DOHH2 (cell line): ENCODE results near the gene MAN1B1.
A peak's percentile ranks its signal among the peaks of the same experiment; 100 is the strongest.

Experiments
- H3F3A ChIP-seq: fragments of 200-600 bp; sonication (generic), shearing (Covaris generic); 2 replicates; pipeline ENCODE4 v1.6.0; 2016; ENCODE audit warnings: antibody characterized with exemption, mild to moderate bottlenecking; ENCODE audit not compliant: control insufficient read depth, insufficient read depth
- H3K27ac ChIP-seq: fragments of 200-600 bp; sonication (generic); 2 replicates; pipeline ENCODE4 v1.5.1; 2014; ENCODE audit warnings: low read depth, mild to moderate bottlenecking, low read length, moderate library complexity
- H3K27me3 ChIP-seq: fragments of 200-600 bp; sonication (generic); 2 replicates; pipeline ENCODE4 v1.6.1; 2014; ENCODE audit warnings: mild to moderate bottlenecking, low read length, mixed read lengths; ENCODE audit not compliant: control insufficient read depth
- H3K36me3 ChIP-seq: fragments of 200-600 bp; sonication (generic); 2 replicates; pipeline ENCODE4 v1.6.1; 2014; ENCODE audit warnings: mild to moderate bottlenecking, low read length, moderate library complexity, mixed read lengths; ENCODE audit not compliant: control insufficient read depth
- H3K4me1 ChIP-seq: fragments of 200-600 bp; sonication (generic); 2 replicates; pipeline ENCODE4 v1.6.1; 2014; ENCODE audit warnings: mild to moderate bottlenecking, low read length, mixed read lengths; ENCODE audit not compliant: control insufficient read depth
- H3K4me2 ChIP-seq: fragments of 200-600 bp; sonication (generic); 2 replicates; pipeline ENCODE4 v1.6.0; 2014; ENCODE audit warnings: mild to moderate bottlenecking, low read length, moderate library complexity
- H3K4me3 ChIP-seq: fragments of 200-600 bp; sonication (generic); 2 replicates; pipeline ENCODE4 v1.5.1; 2014; ENCODE audit warnings: mild to moderate bottlenecking, low read length, mixed read lengths
- H3K79me2 ChIP-seq: fragments of 200-600 bp; sonication (generic); 2 replicates; pipeline ENCODE4 v1.6.1; 2014; ENCODE audit warnings: mild to moderate bottlenecking, low read length, mixed read lengths; ENCODE audit not compliant: control insufficient read depth
- H3K9me2 ChIP-seq: fragments of 200-600 bp; sonication (generic); replicated peaks from 2 replicates; pipeline ENCODE4 v1.6.1; 2014; ENCODE audit warnings: mild to moderate bottlenecking, low read length, mixed read lengths; ENCODE audit not compliant: control insufficient read depth
- H3K9me3 ChIP-seq: fragments of 200-600 bp; sonication (generic); 2 replicates; pipeline ENCODE4 v1.6.1; 2014; ENCODE audit warnings: antibody characterized with exemption, low read length, mixed read lengths; ENCODE audit not compliant: control insufficient read depth, insufficient read depth
- H4K20me1 ChIP-seq: fragments of 200-600 bp; sonication (generic); 2 replicates; pipeline ENCODE4 v1.6.0; 2014; ENCODE audit warnings: low read depth, mild to moderate bottlenecking, antibody characterized with exemption, low read length, moderate library complexity; ENCODE audit not compliant: control insufficient read depth, insufficient read depth
- EZH2phosphoT487 ChIP-seq: fragments of 200-600 bp; sonication (generic); IDR thresholded peaks from 2 replicates; pipeline ENCODE4 v1.6.1; 2017; ENCODE audit warnings: borderline replicate concordance, mild to moderate bottlenecking, antibody characterized with exemption, low read length, moderate library complexity, mixed read lengths
- TF ChIP-seq, protein P1 (sequence below): fragments of 200-600 bp; sonication (generic); IDR thresholded peaks from one replicate; pipeline ENCODE4 v1.5.1; 2014; ENCODE audit warnings: antibody characterized with exemption, mild to moderate bottlenecking, low read depth, low read length; ENCODE audit not compliant: poor library complexity, severe bottlenecking

Gene MAN1B1

DNA sequence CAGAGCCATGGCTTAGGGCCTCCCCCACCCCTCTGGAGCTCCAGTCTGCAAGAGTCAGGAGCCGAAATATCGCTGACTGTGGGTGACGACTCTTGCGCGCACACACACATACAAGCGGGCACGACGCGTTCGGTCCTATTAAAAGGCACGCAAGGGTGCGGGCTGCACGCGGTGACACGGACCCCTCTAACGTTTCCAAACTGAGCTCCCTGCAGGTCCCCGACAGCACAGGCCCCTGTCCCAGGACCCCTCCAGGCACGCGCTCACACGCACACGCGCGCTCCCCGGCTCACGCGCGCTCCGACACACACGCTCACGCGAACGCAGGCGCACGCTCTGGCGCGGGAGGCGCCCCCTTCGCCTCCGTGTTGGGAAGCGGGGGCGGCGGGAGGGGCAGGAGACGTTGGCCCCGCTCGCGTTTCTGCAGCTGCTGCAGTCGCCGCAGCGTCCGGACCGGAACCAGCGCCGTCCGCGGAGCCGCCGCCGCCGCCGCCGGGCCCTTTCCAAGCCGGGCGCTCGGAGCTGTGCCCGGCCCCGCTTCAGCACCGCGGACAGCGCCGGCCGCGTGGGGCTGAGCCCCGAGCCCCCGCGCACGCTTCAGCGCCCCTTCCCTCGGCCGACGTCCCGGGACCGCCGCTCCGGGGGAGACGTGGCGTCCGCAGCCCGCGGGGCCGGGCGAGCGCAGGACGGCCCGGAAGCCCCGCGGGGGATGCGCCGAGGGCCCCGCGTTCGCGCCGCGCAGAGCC is 52.1 kb downstream of the MAN1B1 start, which contains the start of gene GRIN1:
Gene GRIN1 (plus strand): TSS at position 433 of the 746 bp plus-strand sequence. CDS start 333 bp downstream, outside the sequence.
- Histone ChIP-seq H3K27me3 (peaks cover 32% of the 10 kb centered on the region), H3K9me2 (no peaks in the 10 kb centered on the region), H3F3A (no peaks in the 10 kb centered on the region), H4K20me1 (no peaks in the 10 kb centered on the region), H3K4me2 (0 out of 2 replicates have a peak within 1 kb of the TSS, but pooled peaks have one; percentile 4), H3K36me3 (no peaks in the 10 kb centered on the region), H3K79me2 (no peaks in the 10 kb centered on the region), H3K4me1 (peaks cover 21% of the 10 kb centered on the region), H3K27ac (no peak within 1 kb of the TSS), H3K4me3 (no peak within 1 kb of the TSS), H3K9me3 (no peaks in the 10 kb centered on the region)
- TF ChIP-seq EZH2phosphoT487 = no peak
- TF ChIP-seq, protein P1, sequence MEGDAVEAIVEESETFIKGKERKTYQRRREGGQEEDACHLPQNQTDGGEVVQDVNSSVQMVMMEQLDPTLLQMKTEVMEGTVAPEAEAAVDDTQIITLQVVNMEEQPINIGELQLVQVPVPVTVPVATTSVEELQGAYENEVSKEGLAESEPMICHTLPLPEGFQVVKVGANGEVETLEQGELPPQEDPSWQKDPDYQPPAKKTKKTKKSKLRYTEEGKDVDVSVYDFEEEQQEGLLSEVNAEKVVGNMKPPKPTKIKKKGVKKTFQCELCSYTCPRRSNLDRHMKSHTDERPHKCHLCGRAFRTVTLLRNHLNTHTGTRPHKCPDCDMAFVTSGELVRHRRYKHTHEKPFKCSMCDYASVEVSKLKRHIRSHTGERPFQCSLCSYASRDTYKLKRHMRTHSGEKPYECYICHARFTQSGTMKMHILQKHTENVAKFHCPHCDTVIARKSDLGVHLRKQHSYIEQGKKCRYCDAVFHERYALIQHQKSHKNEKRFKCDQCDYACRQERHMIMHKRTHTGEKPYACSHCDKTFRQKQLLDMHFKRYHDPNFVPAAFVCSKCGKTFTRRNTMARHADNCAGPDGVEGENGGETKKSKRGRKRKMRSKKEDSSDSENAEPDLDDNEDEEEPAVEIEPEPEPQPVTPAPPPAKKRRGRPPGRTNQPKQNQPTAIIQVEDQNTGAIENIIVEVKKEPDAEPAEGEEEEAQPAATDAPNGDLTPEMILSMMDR = no peak

DNA sequence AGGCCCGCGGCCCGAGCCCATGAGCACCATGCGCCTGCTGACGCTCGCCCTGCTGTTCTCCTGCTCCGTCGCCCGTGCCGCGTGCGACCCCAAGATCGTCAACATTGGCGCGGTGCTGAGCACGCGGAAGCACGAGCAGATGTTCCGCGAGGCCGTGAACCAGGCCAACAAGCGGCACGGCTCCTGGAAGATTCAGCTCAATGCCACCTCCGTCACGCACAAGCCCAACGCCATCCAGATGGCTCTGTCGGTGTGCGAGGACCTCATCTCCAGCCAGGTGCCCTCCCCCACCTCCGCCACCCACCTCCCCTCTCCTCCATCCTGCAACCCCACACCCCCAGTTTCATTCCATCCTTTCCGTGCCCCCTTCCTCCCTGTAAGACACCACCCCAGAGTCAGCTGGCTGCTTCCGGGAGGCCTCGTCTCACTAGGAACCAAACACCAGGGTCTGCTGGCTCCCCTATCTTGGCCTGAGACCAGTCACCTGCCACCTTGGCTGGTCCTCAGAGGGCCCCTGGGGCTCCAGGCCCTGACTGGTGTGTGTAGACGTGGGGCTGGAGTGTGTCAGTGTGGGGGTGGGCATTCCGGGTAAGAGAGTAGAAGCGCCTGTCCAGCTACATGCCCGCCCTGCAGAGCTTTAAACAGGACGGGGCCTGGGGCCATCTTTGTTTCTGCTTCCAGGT is 52.8 kb downstream of the MAN1B1 start:
- Histone ChIP-seq H3K4me2 (no peak overlapping the region), H3K79me2 (no peaks in the 10 kb centered on the region), H3K9me2 (no peaks in the 10 kb centered on the region), H3K27ac (no peak overlapping the region), H3K4me1 (peaks cover 21% of the 10 kb centered on the region), H3K4me3 (no peak overlapping the region), H3K27me3 (peaks cover 34% of the 10 kb centered on the region), H3F3A (no peaks in the 10 kb centered on the region), H3K36me3 (no peaks in the 10 kb centered on the region), H3K9me3 (no peaks in the 10 kb centered on the region), H4K20me1 (no peaks in the 10 kb centered on the region)
- TF ChIP-seq, protein P1 = no peak
- no peak for TF ChIP-seq EZH2phosphoT487

DNA sequence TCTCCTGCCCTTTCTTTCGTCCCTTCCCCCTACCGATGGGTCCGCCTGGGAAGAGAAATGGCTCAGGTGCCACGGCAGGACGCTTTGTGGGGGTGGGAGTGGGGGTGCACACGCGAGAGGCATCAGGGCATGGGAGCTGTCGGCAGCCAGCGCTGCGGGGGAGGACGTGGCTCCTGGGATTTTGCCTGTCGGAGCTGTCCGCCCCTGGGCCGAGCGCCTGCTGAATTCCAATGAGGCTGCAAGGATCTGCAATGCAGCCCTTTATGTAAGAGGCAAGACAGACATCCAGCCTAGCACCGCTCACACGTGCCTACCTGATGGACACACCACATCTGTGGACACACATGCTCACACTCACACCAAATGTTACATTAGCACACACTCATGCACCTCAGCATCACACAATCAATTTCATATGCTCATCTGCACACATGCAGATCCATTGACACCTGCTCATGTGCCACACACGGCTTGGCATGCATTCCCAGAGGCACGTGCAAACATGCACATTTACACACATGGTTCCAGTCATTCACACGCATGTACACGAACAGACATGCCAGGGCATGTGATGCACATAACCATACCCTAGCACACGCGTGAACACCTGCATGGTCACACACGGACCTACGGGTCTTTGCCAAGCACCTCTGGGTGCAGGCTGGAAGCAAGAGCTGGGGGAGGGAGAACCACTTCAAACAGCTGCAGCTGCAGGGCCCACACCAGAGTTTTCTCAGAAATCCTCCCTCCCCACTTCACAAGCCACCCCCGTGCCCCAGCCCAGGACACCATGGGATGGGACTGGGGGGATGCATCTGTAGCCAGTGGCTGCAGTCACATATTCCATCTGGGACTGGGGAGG is 53.6 kb downstream of the MAN1B1 start:
- no peaks in the 10 kb centered on the region for H3K36me3 ChIP-seq
- H3K4me2 ChIP-seq = no peak overlapping the region
- no peak overlapping the region for H3K27ac ChIP-seq
- no peaks in the 10 kb centered on the region for H3K9me3 ChIP-seq
- H3F3A ChIP-seq = no peaks in the 10 kb centered on the region
- no peaks in the 10 kb centered on the region for H3K79me2 ChIP-seq
- no peak for TF ChIP-seq EZH2phosphoT487
- TF ChIP-seq, protein P1 = no peak
- peaks cover 21% of the 10 kb centered on the region for H3K4me1 ChIP-seq
- no peak overlapping the region for H3K4me3 ChIP-seq
- H4K20me1 ChIP-seq = no peaks in the 10 kb centered on the region
- peaks cover 34% of the 10 kb centered on the region for H3K27me3 ChIP-seq
- no peaks in the 10 kb centered on the region for H3K9me2 ChIP-seq
